HG03442 (cell line): ENCODE results near the gene DSCAM.

Source experiments
- ATAC-seq: cut with Tn5 transposase; IDR thresholded peaks from one replicate; pipeline ENCODE4 v1.9.1; 2021; ENCODE audit warnings: mild to moderate bottlenecking, moderate library complexity; ENCODE audit not compliant: unreplicated experiment

DSCAM gene

DNA sequence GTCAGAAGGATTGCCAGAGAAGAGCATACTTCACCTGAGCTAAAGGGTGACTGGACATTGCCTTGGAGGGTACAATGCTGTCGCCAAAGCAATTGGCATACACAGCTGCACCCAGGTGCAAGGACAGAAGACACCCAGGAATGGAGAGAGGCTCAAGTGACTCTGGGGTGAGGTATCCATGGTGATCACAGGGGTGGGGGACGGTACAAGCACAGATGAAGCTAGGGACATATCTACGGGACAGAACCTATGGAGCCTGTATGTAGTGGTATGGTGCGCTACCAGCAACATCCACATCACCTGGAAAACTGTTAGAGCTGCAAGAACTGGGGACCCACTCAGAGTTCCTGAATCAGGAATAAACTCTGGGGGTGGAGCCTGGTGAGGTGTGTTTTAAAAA is 693.6 kb downstream of the DSCAM start:
- no peak for ATAC-seq

GRCh38 chr21:40152476-40152875 is 694.5 kb downstream of the DSCAM start:
- ATAC-seq, result no peak

- ATAC-seq, result no peak
Measured at GRCh38 chr21:40151611-40152010, 695.3 kb downstream of the DSCAM start.

GRCh38 chr21:40146216-40146837 is 700.6 kb downstream of the DSCAM start:
- no peak for ATAC-seq

GRCh38 chr21:40143822-40144525 is 703.0 kb downstream of the DSCAM start:
- no peak for ATAC-seq

DNA sequence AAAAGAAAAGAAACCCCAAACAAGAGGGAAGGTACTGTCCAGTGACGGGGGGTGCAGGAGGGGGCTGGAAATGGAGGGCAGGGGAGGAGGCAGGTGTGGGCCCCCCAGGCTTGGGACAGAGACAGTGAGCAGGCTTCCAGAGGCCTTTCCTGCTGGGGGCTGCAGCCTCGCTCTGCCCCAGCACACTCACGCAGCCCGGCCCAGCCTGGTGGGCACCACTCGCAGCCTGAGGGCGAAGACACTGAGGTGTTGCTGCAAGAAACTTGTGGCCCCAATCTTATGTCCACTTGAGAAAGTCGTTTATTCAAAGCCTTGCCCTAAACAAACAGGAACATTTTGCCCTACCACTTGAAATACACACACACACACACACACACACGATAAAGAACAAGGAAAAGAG is 705.3 kb downstream of the DSCAM start:
- ATAC-seq, result no peak

- no peak for ATAC-seq
Measured at GRCh38 chr21:40140675-40141074, 706.3 kb downstream of the DSCAM start.

- no peak for ATAC-seq
Measured at GRCh38 chr21:40139636-40140035, 707.3 kb downstream of the DSCAM start.

- no peak for ATAC-seq
Measured at GRCh38 chr21:40136571-40136970, 710.4 kb downstream of the DSCAM start.

DNA sequence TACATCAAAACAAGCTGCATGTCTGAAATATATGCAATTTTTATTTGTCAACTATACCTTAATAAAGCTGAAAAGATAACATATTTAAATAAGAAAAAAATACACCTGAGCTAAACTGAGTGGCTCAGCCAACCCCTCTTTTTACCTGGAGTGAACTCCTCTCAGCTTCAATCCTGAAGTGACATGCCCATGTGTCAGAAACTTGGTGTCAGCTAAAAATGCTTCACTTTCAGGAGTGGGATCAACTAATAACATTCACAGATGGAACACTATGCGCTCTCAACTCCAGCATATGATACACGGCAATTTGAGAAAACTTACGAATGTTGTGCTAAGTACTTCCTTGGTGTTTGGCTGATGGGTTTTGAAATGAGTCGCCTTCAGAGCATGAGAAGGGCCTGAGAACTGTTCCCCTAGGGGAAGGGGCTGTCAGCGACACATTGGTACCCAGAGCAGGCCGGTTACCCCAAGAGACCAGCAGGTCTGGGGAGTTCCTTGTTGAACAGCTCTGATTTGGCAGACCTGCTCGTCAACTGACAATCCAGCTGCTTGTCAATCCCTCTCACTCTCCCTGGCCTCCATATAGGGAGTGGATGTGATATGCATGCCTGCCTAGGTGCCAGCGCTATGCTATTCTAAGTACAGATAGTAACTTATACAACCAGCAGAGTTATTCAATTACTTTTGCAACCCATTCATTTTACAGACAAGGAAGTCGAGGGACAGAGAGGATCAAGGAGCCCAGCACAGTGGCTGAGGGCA is 712.0 kb downstream of the DSCAM start:
- ATAC-seq, result no peak

DNA sequence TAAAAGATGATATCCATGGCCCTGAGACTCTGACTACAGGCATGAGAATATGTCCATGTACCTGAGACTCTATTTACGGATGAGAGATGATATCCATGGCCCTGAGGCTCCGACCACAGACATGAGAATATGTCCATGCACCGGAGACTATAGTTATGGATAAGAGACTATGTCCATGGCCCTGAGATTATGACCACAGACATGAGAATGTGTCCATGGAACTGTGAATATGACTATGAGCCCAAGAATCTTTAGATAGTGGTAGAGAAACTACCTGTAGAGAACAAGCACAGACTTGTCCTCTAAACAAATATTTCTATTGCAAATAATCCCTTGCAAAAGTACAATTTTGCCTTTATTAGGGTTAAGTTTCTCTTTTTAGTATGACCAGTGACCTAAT is 716.5 kb downstream of the DSCAM start:
- no peak for ATAC-seq

DNA sequence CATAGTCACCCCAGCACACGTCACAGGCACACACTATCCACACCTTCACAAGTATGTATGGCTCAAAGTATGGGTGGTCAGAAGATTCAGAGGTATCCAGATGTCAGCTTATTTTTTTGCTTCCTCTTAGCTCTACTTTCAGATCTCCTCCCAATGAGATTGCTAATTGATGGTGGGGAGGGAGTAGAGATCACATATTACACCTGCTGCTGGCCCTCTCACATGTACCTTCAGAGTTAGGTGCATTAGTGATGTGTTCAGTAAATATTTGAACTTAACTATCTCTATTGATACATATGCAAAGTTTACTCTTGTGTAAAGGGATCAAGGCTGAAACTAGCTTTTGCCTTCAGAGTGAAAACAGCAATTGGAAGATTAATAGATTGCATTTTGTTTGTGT is 717.1 kb downstream of the DSCAM start:
- no peak for ATAC-seq

DNA sequence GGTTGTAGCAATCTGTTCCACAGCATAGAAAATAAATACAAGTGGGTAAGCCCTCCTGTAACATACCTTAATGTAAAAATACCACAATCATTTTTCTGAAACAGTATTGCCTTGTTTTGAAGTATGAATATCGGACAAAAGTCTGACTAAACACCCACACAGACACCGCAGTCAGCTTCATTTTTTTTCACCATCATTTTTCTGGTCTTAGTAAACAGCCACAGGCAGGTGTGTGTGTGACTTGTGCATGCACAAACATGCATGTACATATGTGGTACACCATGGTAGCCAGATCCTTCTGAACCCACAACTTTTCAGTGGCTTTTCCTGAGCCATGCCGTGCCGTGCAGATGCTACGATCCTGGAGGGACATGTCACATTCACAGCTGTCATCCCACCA is 718.1 kb downstream of the DSCAM start:
- ATAC-seq, result no peak

DNA sequence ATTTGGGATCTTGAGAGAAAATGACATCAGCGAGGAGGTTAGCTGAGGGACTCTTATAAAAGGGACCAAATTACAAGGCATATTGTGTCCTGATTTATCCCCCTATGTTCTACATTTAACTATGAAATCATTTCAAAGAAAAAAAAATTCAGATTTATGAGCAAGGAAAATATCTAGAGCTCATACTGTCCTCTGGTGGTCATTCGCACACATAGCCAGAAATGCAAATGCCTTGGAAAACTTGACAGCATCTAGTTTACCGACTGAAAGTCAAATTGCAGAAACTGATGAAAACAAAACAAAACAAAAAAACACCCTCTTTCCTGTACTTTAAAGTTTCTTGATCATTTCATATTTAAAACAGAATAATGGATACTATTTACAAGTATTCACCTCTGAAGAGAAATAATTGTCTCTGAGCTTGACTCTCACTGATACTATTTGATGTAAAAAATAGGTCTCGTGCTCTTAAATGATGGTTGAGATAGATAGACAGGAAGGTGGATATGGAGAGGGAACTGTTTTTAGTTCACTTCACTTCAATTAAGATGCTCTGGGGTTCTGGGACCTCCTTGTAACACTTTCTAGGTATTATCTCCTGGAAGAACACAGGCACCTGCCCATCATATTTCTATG is 725.9 kb downstream of the DSCAM start:
- ATAC-seq, result no peak

DNA sequence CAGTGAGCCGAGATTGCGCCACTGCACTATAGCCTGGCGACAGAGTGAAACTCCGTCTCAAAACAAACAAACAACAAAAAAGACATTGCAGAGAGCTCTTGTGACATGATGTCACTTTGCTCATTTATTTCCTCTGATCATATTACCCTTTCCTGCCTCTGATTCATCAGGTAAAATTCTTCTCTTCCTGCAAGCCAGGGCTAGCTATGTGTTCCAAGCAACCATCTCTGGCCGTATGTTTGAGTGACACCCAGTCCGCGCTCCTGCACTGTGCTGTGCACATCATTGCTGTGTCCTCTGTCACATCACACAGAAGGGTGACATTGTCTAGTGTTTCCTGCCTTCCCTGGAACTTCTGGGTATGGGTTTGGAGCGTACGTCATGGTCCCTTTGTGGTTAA is 728.4 kb downstream of the DSCAM start:
- no peak for ATAC-seq

- ATAC-seq, result no peak
Measured at GRCh38 chr21:40117236-40117635, 729.7 kb downstream of the DSCAM start.

GRCh38 chr21:40115775-40116174 is 731.2 kb downstream of the DSCAM start:
- no peak for ATAC-seq

GRCh38 chr21:40102682-40103081 is 744.3 kb downstream of the DSCAM start:
- no peak for ATAC-seq

DNA sequence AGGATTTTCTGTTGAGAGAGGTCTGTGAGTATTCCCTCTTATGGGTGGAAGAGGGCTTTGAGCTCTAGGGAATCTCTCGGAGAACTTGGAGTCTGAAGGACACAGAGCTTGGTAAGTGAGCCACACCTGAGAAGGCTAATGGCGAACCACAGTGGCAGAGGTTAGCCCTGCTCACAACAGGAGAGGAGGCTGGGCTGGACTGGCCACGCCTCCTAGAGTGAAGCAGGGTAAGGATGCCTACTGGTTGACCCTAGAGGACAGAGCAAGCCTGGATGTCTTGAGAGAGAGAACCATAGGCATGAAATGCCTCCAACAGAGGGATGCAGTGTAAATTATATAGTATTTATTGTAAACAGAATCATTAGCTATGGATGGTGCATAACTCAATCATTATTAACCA is 747.1 kb downstream of the DSCAM start:
- ATAC-seq, result no peak

DNA sequence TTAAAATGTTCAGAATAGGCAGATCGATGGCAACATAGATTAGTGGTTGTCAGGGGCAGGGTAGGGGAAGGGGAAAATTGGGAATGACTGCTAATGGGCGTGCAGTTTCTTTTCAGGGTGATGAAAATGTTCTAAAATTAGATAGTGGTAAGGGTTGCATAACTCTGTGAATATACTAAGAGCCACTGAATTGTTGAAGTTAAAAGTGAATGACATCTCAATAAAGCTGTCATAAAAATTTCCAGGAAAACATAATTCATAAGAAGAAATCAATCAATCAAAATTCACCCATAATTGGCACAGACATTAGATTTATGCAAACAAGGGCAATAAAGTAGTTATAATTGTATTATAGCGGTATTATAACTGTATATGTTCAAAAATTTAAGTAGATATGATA is 751.5 kb downstream of the DSCAM start:
- no peak for ATAC-seq

- no peak for ATAC-seq
Measured at GRCh38 chr21:40080385-40080784, 766.6 kb downstream of the DSCAM start.

DNA sequence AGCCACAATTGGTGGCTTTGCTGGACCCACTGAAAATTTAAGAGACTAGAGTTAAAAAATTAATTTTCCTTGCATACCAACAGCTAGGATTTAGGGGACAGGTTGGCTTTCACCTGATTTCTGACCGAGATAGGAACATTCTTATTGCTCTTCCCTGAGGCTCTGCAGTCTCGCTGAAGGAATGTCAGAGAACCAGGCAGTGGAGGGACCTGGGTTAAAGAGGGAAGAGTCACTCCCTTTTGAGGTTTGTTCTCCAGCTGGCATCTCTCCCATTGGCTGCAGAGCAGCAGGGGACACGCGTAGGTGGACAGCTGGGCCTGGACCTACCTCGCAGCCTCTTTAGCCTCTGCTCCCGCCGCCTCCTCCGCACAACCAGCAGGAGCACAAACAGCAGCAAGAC is 772.2 kb downstream of the DSCAM start:
- ATAC-seq, result no peak
